A172 (cell line): Measurements from ENCODE around the gene GRIP2. TPM values are rescaled to one million over a fixed set of nuclear protein-coding genes. Genes with fewer than 3 reads are reported as not detected.
"Not testable (repeated sequence)": the region's sequence is repeated elsewhere in the genome, so short reads cannot be mapped to it uniquely, and the experiment has no call there.

Experiments used
- DNase-seq: peaks from one replicate; pipeline ENCODE4 v3.0.0-alpha.2; 2015; ENCODE audit warnings: low spot score
- total RNA-seq: library from RNA; depleted of rRNA; stranded (reverse); fragments of >200 nt; shearing (Covaris generic); gene quantifications from 2 replicates; pipeline ENCODE4 v1.2.3, GENCODE V29; 2014

Gene GRIP2
- total RNA-seq, 1 experiment from 2014 or later: not detected

DNA sequence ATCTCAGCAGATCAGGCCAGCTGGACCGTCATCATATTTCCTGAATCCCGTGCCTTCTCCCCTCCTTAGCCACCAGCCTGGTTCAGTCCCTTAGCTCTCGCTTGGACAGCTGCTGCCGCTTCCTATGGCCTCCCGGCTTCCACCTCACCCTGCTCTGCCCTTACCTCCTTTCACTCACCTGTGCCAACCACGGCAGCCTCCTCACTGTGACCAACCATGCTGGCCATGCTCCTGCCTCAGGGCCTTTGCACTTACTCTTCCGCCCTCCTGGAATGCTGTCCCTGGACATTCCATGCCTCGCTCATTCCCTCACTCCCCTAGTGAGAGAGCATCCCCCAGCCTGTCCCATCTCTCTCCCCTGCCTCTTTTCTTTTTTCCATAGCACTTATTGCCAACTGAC lies 19.2 kb downstream of the GRIP2 start:
- DNase-seq: no peak

- no peak for DNase-seq
These were observed 20.0 kb downstream of the GRIP2 start for GRCh38 chr3:14520149-14520548.

- DNase-seq: no peak
These were observed 20.7 kb downstream of the GRIP2 start for GRCh38 chr3:14519406-14519805.

- no peak for DNase-seq
These were observed 21.2 kb downstream of the GRIP2 start for GRCh38 chr3:14518893-14519292.

- DNase-seq: no peak
These were observed 21.7 kb downstream of the GRIP2 start for GRCh38 chr3:14518432-14518802.

GRCh38 chr3:14517601-14518431 lies 22.3 kb downstream of the GRIP2 start:
- no peak for DNase-seq

DNA sequence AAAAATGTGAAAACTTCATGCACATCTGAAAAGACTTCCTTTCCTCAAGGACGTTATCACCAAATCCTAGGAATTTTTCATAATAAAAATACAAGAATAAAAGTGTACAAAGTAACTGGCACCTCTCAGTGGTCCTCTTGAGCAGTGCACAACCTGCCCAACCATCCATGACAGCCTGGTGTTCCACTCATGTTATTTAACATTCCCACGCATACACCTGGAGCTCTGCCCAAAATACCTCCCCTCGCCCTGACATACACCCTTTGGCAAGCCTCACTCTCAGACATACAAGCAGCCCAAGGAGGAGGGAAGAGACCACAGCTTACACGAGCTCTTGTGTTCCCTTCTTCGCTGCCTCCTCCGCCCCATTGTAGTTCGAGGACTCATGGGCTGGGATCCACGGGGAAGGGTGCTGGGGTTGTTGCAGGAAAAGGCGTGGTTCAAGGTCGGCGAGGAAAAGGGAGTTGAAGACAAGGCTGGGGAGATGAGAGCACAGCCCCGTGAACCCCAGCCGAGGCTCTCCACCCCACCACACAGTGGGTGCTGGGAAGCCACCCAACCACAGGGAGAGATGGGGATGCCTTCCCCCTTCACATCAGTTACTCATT lies 23.3 kb downstream of the GRIP2 start:
- no peak for DNase-seq

DNA sequence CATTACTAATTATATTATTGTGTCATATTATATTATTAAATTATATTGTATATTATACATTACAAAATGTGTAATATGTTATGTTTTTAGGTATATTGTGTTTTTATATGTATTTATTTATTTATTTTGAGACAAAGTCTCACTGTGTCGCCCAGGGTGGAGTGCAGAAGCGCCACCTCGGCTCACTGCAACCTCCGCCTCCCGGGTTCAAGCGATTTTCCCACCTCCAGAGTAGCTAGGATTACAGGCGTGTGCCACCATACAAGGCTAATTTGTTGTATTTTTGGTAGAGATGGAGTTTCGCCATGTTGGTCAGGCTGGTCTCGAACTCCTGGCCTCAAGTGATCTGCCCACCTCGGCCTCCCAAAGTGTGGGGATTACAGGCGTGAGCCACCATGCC lies 24.6 kb downstream of the GRIP2 start:
- not testable (repeated sequence) for DNase-seq

DNA sequence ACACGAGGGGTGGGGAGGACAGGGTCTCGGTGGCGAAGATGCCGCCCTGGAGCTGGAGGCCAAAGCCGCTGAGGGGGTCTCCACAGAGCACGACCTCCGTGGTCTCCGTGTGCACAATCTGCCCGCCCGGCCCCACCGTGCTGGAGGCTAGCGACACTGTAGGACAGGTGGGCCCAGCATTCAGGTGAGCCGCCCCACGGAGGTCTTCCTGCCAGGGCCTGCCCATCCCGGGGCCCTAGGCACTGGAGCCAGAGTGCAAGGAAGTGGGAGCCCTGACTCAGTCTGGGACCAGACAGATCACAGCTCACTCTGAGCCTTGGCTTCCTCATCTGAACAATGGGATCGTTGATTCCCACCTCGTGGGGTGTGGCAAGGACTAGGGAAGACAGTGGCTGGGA lies 25.8 kb downstream of the GRIP2 start:
- DNase-seq: no peak

DNA sequence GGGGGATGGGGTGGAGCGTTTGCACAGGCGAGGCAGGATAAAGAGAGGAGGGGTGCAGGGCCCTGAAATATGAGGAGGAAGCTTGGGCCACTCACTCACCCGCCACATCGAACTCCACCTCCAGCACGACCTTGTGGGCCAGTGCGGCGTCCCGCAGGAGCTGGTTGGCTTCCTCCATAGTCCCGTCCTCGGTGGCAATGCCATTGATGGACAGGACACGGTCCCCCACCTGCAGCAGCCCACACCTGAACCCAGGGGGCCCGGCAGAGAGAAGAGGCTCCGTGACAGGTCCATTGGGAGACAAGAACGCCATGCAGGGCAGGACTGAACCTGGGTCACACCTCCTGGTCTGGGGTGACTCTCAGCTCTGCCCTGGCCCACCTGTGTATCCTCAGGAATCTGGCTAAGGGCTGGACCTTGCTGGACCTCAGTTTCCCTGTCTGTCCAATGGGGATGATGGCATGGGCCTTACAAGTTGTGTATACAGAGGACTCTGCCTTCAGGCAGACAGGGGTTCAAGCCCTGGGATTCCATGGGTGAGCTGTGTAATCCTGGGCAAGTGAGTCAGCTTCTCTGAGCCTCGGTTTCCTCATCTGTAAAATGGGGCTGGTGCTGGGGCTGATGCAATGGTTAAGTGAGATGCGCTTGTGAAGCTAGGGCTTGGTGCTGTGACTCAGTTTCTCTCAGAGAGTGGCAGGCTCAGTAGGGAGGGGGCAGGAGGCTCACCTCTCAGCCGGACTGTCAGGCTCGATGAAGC lies 26.4 kb downstream of the GRIP2 start:
- DNase-seq: no peak

DNA sequence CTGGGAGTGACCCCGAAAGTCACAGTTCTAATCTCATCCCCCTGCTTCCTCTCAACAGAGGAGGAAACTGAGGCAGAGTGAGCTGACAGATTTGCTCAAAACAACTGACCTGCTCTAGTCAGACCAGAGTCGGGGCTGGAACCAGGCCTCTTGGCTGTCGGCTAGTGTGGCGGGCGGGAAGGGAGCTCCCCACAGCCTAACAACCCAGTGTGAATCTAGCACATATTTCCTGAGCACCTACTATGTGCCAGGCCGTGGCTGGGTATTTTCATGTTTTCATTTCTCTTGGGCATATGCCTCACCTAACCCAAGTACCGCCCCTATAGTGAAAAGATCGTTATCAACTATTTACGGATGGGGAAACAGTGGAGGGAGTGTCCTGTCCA lies 27.2 kb downstream of the GRIP2 start:
- no peak for DNase-seq

DNA sequence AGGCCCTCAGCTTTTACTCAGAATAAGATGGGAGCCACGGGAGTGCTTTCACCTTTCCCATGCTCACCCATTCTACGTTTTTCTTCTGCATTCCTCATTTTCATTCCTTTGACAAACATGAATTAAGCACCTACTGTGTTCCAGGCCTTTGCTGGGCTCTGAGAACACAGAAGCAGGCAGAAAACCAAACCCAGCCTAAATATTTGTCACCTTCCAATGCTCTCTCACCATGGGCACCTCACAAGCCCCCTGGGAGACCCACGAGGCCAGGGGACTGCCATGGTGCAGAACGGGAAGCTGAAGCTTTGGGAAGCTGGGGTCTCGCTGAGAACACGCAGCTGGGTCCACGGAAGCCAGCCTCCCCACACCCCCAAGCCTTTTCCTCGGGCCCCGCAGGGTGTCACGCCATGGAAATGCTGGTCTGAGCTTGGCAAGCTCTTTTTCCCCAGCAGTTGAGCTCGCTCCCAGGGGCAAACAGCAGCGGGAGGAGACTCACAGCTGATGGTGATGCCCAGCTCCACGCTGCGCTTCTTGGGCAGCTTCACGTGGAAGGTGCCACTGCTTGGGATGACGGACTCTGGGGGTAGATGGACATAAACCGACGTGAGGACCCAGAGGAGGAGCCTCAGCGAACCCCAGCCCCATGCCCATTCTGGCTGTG lies 27.7 kb downstream of the GRIP2 start:
- DNase-seq: no peak

- DNase-seq: no peak
These were observed 28.4 kb downstream of the GRIP2 start for GRCh38 chr3:14511623-14512280.

GRCh38 chr3:14510838-14511622 lies 29.1 kb downstream of the GRIP2 start:
- DNase-seq: no peak

DNA sequence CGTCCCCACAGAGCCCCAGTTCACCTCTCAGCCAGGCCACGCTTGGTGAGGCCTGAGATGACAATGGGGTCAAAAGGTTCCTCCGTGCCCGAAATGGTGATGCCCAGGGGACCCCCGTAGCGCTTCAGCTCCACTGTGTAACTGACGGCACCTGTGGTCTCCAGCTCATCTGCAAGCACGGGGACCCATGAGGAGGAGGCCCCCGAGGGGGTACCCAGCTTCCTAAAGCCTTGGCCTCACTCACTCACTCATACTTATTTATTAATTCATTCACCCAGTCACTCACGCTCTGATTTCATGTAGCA lies 30.4 kb downstream of the GRIP2 start:
- DNase-seq: no peak

DNA sequence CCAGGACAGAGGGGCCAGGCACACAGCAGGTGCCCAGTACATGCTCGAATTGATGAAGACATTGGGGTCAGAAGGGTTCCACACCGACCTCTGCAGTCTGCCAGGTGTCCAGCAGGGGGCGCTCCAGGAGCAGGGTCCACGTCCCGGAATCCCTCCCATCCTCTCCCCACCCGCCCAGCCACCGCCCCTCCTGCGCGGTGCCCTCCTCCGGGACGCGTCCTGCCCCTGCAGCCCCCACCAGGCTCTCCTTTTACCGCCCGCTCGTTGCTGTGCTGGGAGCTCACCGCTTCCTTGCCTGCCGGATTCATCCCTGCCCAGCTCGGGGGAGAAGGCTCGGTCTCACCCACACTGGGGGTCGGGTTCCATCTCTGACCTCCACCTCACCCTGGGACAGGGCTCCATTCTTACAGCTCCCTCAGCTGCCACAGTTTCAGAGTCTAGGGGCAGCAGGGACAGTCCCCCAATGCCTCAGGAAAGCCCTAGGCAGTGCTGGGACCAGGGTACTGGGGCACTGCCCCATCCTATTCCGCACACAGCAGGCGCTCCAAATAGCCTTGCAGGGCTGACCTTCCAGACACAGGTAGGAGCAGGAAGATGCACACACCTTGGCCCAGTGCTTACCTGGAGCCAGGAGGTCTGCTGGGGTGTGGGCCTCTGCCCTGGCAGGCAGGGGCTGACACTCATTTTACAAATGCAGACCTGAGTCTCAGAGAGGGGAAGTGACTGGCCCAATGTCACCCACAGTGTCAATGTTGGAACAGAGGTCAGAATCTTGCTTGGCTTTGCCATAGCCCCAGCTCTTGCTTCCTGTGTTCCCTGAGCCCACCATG lies 31.0 kb downstream of the GRIP2 start:
- DNase-seq: peak; percentile 32

- no peak for DNase-seq
These were observed 31.7 kb downstream of the GRIP2 start for GRCh38 chr3:14508505-14508819.

DNA sequence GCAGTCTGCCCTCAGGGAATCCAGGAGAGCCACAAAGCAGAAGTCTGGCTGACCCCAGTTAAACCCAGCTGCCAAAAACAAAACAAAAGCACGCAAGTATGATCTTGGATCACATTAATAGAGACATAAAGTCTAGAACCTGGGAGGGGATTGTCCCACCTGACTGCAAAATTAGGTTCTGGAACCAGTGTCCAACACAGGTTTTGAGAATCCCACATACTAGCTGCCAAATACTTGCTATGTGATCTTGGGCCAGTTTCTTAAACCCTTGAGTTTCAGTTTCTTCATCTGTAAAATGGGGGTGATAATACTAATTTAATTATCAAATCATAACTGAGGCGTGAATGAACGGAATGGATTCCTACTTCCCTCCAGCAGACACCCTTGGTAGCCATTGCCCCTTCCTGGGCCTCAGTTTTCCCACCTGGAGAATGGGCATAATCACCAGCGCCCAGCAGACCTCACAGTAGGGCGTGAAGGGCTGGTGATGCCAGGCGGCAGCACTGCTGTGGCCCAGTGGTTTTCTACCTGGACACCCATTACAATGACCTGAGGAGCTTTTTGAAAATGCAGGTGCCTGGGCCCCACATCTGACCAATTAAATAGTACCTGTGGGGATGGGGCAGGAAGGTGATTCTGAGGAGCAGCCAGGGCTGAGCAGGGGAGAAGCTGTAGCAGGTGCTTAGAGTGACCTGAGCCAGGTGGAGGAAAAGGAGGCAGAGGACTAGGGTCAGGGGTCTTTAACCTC lies 32.2 kb downstream of the GRIP2 start:
- no peak for DNase-seq

- no peak for DNase-seq
These were observed 32.8 kb downstream of the GRIP2 start for GRCh38 chr3:14507305-14507741.
